Natural killer cell (primary cell): Measurements from ENCODE around the gene PTPRN. TPM values are rescaled to one million over a fixed set of nuclear protein-coding genes. Genes with fewer than 3 reads are reported as not detected.

Experiments
- ATAC-seq, 3 donors: fragments of 150-1000 bp in 2 of 3; fragments of 200-7000 bp in 1 of 3; cut with Tn5 transposase; 1 replicate in 1 of 3; 2 replicates in 2 of 3; pipeline ENCODE4 v1.10.0; 2021; ENCODE audit warnings: mild to moderate bottlenecking in 2 of 3, moderate library complexity in 2 of 3
- DNase-seq, 2 donors: peaks; one replicate each; pipeline versions ENCODE4 v3.0.0 to v3.0.0-alpha.2; 2013 to 2021; ENCODE audit warnings: mixed read lengths in 1 of 2
- H3K27ac ChIP-seq: one replicate; pipeline ENCODE4 v1.5.1; 2013; ENCODE audit warnings: mild to moderate bottlenecking, low read length
- H3K27me3 ChIP-seq: one replicate; pipeline ENCODE4 v1.6.1; 2013; ENCODE audit warnings: low read length; ENCODE audit not compliant: control insufficient read depth, insufficient read depth
- H3K36me3 ChIP-seq: one replicate; pipeline ENCODE4 v1.6.1; 2013; ENCODE audit warnings: low read length; ENCODE audit not compliant: control insufficient read depth, insufficient read depth
- H3K4me1 ChIP-seq: one replicate; pipeline ENCODE4 v1.6.1; 2013; ENCODE audit warnings: low read length; ENCODE audit not compliant: control insufficient read depth, insufficient read depth
- H3K4me3 ChIP-seq: one replicate; pipeline ENCODE4 v1.5.1; 2013; ENCODE audit warnings: low read length
- H3K9me3 ChIP-seq: one replicate; pipeline ENCODE4 v1.6.1; 2013; ENCODE audit warnings: low read length; ENCODE audit not compliant: control insufficient read depth, insufficient read depth
- H3K27ac Mint-ChIP-seq, 2 donors: one replicate each; pipeline ENCODE4 v1.8.0; 2022; ENCODE audit warnings: mild to moderate bottlenecking in 2 of 2, mixed read lengths in 2 of 2, moderate library complexity in 1 of 2
- H3K27me3 Mint-ChIP-seq, 2 donors: one replicate each; pipeline ENCODE4 v1.8.0; 2022; ENCODE audit warnings: low read depth in 2 of 2, mixed read lengths in 2 of 2
- H3K36me3 Mint-ChIP-seq: one replicate; pipeline ENCODE4 v1.8.0; 2022; ENCODE audit warnings: mixed read lengths
- H3K4me1 Mint-ChIP-seq, 2 donors: one replicate each; pipeline ENCODE4 v1.8.0; 2022; ENCODE audit warnings: mixed read lengths in 2 of 2
- H3K4me3 Mint-ChIP-seq: one replicate; pipeline ENCODE4 v1.8.0; 2022; ENCODE audit warnings: mild to moderate bottlenecking, moderate library complexity, mixed read lengths
- H3K9me3 Mint-ChIP-seq, 2 donors: one replicate each; pipeline ENCODE4 v1.8.0; 2022; ENCODE audit warnings: mixed read lengths in 2 of 2
- CTCF ChIP-seq: fragments of 200-600 bp; IDR thresholded peaks from one replicate; pipeline ENCODE4 v1.8.0; 2022; ENCODE audit warnings: antibody characterized with exemption
- WGBS: methylation state at CpG from one replicate; pipeline ENCODE4 v1.1.7; 2013; ENCODE audit warnings: missing lambda C conversion rate; ENCODE audit not compliant: insufficient coverage; 5-methylcytosine and 5-hydroxymethylcytosine counted together
- intact Hi-C: fragments of 100-400 bp; cut with micrococcal nuclease; formaldehyde crosslinking; loops from one replicate; pipeline ENCODE4 v1.14.2; 2022
- total RNA-seq, 4 donors: library from RNA; stranded (reverse); fragments of 120-200 nt in 1 of 4; gene quantifications; one replicate each; pipeline versions ENCODE4 v1.2.3 to v1.2.4, GENCODE V29; 2013 to 2022

PTPRN gene
- total RNA-seq, 3 donors from 2014 or later (not counting 1 experiment from before 2014, with no cell fraction given), result 0.23 to 0.35 TPM; not detected in 1

GRCh38 chr2:219292616-219293015 is 16.6 kb downstream of the PTPRN start:
- DNase-seq, result no peak
- Mint-ChIP-seq H3K4me1 (peaks cover 6 to 17% of the 10 kb centered on the region in 2 donors), H3K4me3 (no peak overlapping the region), H3K27me3 (peaks cover 0 to 2% of the 10 kb centered on the region in 2 donors), H3K27ac (no peak overlapping the region), H3K36me3 (no peaks in the 10 kb centered on the region), H3K9me3 (no peaks in the 10 kb centered on the region)
- no peak overlapping the region for H3K27ac ChIP-seq
- no peak for TF ChIP-seq CTCF
- H3K4me3 ChIP-seq, result no peak overlapping the region
- no peaks in the 10 kb centered on the region for H3K27me3 ChIP-seq
- H3K36me3 ChIP-seq, result no peaks in the 10 kb centered on the region
- WGBS, result 95% methylated on average over 8 of the region's 9 CpGs
- intact Hi-C loops, result no loop called here
- no peaks in the 10 kb centered on the region for H3K9me3 ChIP-seq
- peaks cover 10% of the 10 kb centered on the region for H3K4me1 ChIP-seq
- ATAC-seq, result no peak

GRCh38 chr2:219291910-219292490 is 17.2 kb downstream of the PTPRN start:
- Histone ChIP-seq H3K27ac (no peak overlapping the region), H3K36me3 (no peaks in the 10 kb centered on the region), H3K4me3 (no peak overlapping the region), H3K27me3 (no peaks in the 10 kb centered on the region), H3K4me1 (peaks cover 10% of the 10 kb centered on the region), H3K9me3 (no peaks in the 10 kb centered on the region)
- peaks cover 0 to 2% of the 10 kb centered on the region in 2 donors for H3K27me3 Mint-ChIP-seq
- DNase-seq (no peak), ATAC-seq (no peak)
- H3K9me3 Mint-ChIP-seq, result no peaks in the 10 kb centered on the region
- 83% methylated on average over 4 of the region's 4 CpGs for WGBS
- intact Hi-C loops, result no loop called here
- H3K4me3 Mint-ChIP-seq, result no peak overlapping the region
- peaks cover 6 to 17% of the 10 kb centered on the region in 2 donors for H3K4me1 Mint-ChIP-seq
- TF ChIP-seq CTCF, result no peak
- no peak overlapping the region for H3K27ac Mint-ChIP-seq
- no peaks in the 10 kb centered on the region for H3K36me3 Mint-ChIP-seq

GRCh38 chr2:219291394-219291793 is 17.8 kb downstream of the PTPRN start:
- Histone ChIP-seq H3K36me3 (peaks cover 5% of the 10 kb centered on the region), H3K9me3 (no peaks in the 10 kb centered on the region), H3K27me3 (no peaks in the 10 kb centered on the region), H3K27ac (no peak overlapping the region), H3K4me3 (no peak overlapping the region), H3K4me1 (peaks cover 10% of the 10 kb centered on the region)
- H3K9me3 Mint-ChIP-seq, result no peaks in the 10 kb centered on the region
- no peaks in the 10 kb centered on the region for H3K36me3 Mint-ChIP-seq
- H3K27ac Mint-ChIP-seq, result peak overlapping the region in 1 of 2 donors; percentile 31
- peaks cover 6 to 17% of the 10 kb centered on the region in 2 donors for H3K4me1 Mint-ChIP-seq
- 100% methylated on average over 2 of the region's 7 CpGs for WGBS
- no peak for DNase-seq
- intact Hi-C loops, result no loop called here
- no peak for ATAC-seq
- no peak overlapping the region for H3K4me3 Mint-ChIP-seq
- no peak for TF ChIP-seq CTCF
- H3K27me3 Mint-ChIP-seq, result peaks cover 0 to under 1% of the 10 kb centered on the region in 2 donors
